GM21526 (cell line): Measurements from ENCODE around the gene SUMF1.

Source experiments
- ATAC-seq: cut with Tn5 transposase; IDR thresholded peaks from one replicate; pipeline ENCODE4 v1.9.1; 2021; ENCODE audit warnings: moderate library complexity; ENCODE audit not compliant: unreplicated experiment, low FRiP score

Gene SUMF1

GRCh38 chr3:4313606-4314293 is 153.3 kb downstream of the SUMF1 start:
- no peak for ATAC-seq

GRCh38 chr3:4311496-4311895 is 155.6 kb downstream of the SUMF1 start:
- ATAC-seq: no peak
